ENCODE measurements around the gene ATG101.
"Not testable (repeated sequence)": the region's sequence is repeated elsewhere in the genome, so short reads cannot be mapped to it uniquely, and the experiment has no call there.

Gene ATG101

GRCh38 chr12:52080403-52081251 is 10.8 kb downstream of the ATG101 start:
- FAIRE-seq: no peak

- FAIRE-seq: no peak
Observed at GRCh38 chr12:52081263-52081733, 11.5 kb downstream of the ATG101 start.

- no peak for FAIRE-seq
Observed at GRCh38 chr12:52082026-52082668, 12.4 kb downstream of the ATG101 start.

- FAIRE-seq: no peak
Observed at GRCh38 chr12:52082669-52082987, 12.8 kb downstream of the ATG101 start.

- FAIRE-seq: no peak
Observed at GRCh38 chr12:52082988-52083637, 13.3 kb downstream of the ATG101 start.

GRCh38 chr12:52083638-52083996 is 13.8 kb downstream of the ATG101 start:
- no peak for FAIRE-seq

- FAIRE-seq: no peak
Observed at GRCh38 chr12:52084491-52085231, 14.9 kb downstream of the ATG101 start.

- FAIRE-seq: no peak
Observed at GRCh38 chr12:52085682-52086180, 16.0 kb downstream of the ATG101 start.

GRCh38 chr12:52086366-52086765 is 16.6 kb downstream of the ATG101 start:
- FAIRE-seq: no peak

GRCh38 chr12:52086944-52087835 is 17.4 kb downstream of the ATG101 start:
- no peak for FAIRE-seq

GRCh38 chr12:52087961-52088820 is 18.4 kb downstream of the ATG101 start:
- FAIRE-seq: no peak

- FAIRE-seq: no peak
Observed at GRCh38 chr12:52089491-52089890, 19.7 kb downstream of the ATG101 start.

GRCh38 chr12:52090291-52090690 is 20.5 kb downstream of the ATG101 start:
- FAIRE-seq: no peak

GRCh38 chr12:52091061-52091460 is 21.3 kb downstream of the ATG101 start:
- no peak for FAIRE-seq

- no peak for FAIRE-seq
Observed at GRCh38 chr12:52091869-52092268, 22.1 kb downstream of the ATG101 start.

- FAIRE-seq: no peak
Observed at GRCh38 chr12:52093346-52093745, 23.6 kb downstream of the ATG101 start.

- FAIRE-seq: no peak
Observed at GRCh38 chr12:52096332-52097044, 26.7 kb downstream of the ATG101 start.

GRCh38 chr12:52097045-52097666 is 27.4 kb downstream of the ATG101 start:
- FAIRE-seq: no peak

GRCh38 chr12:52104431-52105089 is 34.8 kb downstream of the ATG101 start:
- FAIRE-seq: not testable (repeated sequence)

Measured in endometrium (tissue), 2 donors.